Measurements from ENCODE around the gene DENND1A.

The DENND1A gene

GRCh38 chr9:123678878-123679329, 251.0 kb downstream of the DENND1A start:
- DNase-seq, result no peak

DNA sequence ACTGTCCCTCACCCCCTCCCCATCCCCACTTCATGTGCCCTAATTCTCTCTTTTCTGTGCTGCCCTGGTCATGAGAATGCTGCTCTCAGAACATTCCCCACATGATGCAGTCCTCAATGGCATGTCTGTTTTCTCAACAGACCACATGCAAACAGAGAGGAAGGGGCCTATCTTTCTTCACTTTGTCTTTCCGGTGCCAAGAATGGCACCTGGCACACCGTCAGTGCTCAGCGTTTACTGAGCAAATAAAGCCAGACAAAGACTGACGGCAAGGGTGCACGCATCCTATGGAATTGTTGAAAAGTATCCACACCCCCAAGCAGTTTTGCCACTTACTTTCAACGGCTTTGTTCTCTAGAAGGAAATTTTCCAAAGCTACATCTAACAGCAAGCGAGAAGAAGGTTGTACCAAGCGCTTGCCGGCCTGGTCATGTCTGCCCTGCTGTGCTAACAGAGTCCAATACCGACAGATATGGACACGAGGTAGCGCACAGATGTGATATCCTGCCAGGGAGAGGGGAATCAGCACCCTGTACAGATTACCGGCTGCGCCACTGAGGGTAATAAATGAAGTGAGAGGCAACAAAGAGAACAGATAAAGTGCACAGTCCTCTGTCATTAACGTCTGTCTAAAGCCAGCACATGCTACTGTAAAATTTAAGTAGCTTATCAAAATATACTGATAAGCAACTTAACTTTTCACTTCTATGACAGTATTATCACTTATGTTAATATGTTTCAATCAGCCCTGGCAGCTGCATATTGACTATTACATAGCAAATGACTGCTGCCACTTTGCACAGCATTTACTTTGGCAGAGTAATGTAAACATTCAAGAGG, 251.7 kb downstream of the DENND1A start:
- no peak for DNase-seq

DNA sequence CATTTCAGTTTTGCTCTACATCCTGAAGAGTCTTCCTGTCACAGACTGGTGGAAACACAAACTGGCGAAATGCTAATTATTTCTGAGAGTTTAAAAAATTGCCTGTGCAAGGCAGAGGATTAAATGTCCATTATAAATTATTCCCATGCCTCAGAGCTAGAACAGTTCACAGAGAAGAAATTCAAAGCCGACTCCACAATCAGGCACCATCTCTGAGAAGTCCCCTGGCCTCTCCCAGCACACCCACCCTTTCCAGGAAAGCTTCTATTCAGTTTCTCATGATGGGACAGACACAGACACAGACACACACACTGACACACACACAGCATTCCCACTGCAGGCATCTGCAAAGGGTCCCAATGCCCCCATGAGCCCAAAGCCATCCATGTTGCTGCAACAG, 253.1 kb downstream of the DENND1A start:
- no peak for DNase-seq

- DNase-seq, result no peak
These were observed 260.6 kb downstream of the DENND1A start for GRCh38 chr9:123669346-123669745.

DNA sequence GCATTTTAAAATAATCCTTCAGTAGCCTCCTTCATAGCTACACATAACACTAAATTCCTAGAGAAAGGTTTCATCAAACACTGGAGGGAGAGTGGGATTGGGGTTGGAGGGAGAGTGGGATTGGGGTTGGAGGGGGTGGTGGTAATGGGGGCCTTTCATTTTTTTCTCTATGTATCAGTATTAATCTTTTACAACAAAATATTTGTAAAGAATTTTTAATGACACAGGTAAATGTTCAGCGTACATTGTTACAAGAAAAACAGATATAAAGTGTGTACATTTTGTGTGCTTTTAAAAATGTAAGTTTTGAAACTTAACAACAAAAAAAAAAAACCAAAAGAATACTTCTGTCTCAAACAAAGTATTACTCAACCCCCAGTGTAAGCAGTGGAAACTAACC, 266.4 kb downstream of the DENND1A start:
- no peak for DNase-seq

DNA sequence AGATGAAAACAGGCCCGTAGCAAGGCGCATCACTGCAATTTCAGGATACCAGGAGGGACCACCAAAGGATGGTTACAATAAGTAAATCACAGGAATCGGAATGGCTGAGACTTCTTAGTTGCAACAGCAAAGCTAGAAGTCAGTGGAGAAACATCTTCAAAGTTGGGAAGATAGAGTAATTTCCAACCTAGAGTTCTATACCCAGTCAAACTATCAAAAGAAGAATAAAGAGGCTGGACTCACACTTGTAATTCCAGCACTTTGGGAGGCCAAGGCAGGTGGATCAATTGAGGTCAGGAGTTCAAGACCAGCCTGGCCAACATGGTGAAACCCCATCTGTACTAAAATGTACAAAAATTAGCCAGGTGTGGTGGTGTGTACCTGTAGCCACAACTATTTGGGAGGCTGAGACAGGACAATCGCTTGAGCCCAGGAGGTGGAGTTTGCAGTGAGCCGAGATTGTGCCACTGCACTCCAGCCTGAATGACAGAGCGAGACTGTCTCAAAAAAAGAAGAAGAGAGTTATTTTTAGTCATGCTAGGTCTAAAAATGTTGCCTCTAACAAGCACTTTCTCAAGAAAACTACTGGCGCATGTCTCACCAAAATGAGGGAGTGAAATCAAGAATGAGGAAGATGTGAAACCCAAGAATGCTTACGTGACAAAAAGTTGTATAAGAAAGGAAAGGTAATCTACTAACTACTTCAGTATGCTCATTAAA, 267.7 kb downstream of the DENND1A start:
- no peak for DNase-seq

GRCh38 chr9:123660691-123661466, 269.0 kb downstream of the DENND1A start:
- no peak for DNase-seq

DNA sequence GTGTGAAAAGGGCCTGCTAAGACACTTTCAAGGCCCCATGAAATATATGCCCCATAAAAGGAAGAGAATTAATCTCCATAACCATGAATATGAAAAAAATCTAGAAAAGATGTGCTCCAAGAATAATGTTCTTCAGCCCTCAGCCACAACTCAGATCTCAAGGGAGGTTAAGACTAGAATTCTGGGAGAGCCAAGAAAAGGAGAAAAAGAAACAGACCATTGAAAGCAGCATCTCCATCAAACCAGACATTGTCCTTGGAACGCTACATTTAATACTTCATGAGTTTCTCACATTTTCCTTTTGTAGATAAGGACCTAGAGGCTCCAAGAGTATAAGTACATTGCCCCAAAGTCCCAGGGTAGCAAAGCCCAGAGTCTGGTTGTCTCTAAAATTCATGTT, 270.6 kb downstream of the DENND1A start:
- no peak for DNase-seq

- DNase-seq, result no peak
These were observed 271.1 kb downstream of the DENND1A start for GRCh38 chr9:123658792-123659191.

- no peak for DNase-seq
These were observed 272.0 kb downstream of the DENND1A start for GRCh38 chr9:123657941-123658340.

- no peak for DNase-seq
These were observed 272.8 kb downstream of the DENND1A start for GRCh38 chr9:123657099-123657498.

GRCh38 chr9:123656565-123656964, 273.4 kb downstream of the DENND1A start:
- DNase-seq, result no peak

DNA sequence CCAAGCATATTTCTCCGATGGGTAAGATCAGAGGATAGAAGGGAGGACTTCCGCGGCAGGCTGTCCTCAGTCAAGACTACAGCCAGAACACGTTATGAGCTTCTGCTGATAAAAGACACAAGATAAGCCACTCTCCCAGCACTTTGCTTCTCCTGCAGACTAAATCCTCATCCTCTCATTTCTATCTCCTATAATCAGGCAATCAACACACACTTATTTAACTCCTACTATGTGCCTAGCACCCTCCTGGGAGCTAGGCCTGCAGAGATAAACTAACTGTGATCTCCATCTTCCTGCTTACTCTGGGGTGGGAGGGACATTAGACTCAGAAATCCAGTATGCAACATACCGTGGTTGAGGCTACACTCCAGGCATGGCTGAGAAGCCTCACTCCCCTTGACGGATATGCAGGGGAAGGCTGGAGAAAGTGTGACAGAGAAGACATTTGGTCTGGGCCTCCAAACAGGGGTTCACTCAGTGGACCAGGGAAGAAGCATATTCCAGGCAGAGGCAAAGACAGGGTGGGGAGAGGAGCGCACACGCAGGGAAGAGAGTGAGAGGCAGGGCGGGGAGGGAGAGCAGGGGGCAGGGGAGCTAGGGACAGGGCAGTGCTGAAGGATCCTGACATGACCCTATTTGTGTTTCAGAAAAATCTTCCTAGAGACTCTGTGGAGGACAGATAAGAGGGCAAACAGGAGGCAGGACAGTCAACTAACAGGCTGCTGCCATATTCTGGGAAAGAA, 274.1 kb downstream of the DENND1A start:
- DNase-seq, result no peak

- peak in 1 of 2 experiments; percentile 2 for DNase-seq
These were observed 274.8 kb downstream of the DENND1A start for GRCh38 chr9:123654994-123655637.

DNA sequence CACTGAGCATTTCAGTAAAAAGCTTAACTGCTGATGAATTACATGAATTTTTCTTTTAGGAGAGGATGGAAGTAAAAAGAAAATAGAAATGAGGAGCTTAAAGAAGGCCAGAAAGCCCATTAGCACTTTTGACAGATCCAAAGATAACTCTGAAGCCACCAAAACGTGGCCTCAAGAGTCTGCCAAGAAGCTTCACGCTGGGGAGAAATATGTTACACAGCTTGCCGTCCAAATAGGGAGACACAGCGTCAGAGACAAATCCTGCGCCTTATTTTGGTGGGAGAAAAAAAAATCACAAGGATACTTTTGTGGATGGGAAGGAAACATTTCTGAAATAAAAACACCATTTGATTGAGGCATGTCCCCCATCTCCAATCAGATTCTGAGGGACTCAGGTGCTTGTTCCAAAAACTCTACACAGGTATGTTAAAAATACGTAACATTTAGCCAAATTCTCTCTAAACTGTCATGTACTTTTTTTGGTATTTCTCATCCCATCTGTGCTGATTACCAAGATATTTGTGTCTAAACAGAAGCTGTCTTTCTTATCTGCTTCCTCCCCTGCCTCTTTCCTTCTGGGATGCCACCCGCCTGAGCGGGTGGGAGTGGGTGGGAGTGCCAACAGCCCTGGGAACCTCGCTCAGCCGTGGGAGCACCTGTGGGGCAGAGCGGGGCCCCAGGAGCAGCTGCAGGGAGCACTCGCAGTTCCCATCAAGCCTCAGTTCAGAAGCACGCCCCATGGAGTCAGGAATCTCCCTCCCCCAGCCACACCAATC, 275.5 kb downstream of the DENND1A start:
- DNase-seq, result no peak

DNA sequence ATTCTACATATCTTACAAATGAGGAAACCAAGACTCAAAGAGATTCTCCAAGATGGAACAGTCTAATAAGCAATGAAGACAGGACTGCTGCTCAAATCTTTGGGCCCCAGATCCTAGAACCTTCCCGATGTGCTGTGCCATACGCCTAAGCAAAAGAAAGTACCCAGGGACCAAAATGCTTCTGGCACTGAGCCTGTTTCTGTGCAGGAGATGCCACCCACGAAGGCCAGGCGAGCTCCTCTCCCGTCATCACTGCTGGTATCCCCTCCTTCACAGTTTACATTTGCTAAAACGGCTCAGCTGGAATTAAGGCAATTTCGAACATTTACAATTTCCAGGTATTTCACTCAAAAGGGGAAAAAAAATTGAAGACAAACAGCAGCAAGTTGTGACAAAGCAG, 277.5 kb downstream of the DENND1A start:
- DNase-seq, result no peak

GRCh38 chr9:123651871-123652270, 278.1 kb downstream of the DENND1A start:
- DNase-seq, result no peak

GRCh38 chr9:123651273-123651672, 278.7 kb downstream of the DENND1A start:
- DNase-seq, result no peak

DNA sequence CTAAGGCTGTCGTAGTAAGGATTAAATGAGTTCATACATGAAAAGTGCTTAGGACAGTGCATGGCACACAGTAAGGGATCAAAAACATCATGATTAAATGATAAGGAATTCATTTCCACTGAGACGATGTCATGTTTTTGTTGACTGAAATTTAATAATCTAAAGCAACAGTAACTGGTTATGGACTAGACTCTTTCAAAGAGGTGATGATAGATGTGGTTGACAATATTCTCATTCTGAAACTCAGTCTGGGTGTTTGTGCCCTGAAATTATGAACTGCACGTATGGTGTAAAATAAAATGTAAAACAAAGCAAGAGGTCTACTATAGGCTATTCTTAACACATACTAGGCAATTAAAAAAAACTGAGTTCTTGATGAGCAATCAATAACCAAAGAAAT, 280.0 kb downstream of the DENND1A start:
- no peak for DNase-seq

GRCh38 chr9:123647145-123647544, 282.8 kb downstream of the DENND1A start:
- no peak for DNase-seq

GRCh38 chr9:123645762-123646161, 284.2 kb downstream of the DENND1A start:
- no peak for DNase-seq

Measured in NCI-H446 (cell line).